ENCODE results near the gene CIC.

The CIC gene

DNA sequence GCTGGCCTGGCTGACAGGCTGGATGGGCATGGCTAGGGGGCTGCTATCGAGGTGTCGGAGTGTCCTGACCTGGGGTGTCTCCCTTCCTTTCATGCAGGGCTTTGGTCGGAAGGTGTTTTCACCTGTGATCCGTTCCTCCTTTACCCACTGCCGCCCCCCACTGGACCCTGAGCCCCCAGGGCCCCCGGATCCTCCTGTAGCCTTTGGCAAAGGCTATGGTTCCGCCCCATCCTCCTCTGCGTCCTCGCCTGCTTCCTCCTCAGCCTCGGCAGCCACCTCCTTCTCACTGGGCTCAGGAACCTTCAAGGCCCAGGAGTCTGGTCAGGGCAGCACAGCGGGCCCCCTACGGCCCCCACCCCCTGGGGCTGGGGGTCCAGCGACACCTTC lies 21.1 kb downstream of the CIC start:
- no peak for FAIRE-seq

DNA sequence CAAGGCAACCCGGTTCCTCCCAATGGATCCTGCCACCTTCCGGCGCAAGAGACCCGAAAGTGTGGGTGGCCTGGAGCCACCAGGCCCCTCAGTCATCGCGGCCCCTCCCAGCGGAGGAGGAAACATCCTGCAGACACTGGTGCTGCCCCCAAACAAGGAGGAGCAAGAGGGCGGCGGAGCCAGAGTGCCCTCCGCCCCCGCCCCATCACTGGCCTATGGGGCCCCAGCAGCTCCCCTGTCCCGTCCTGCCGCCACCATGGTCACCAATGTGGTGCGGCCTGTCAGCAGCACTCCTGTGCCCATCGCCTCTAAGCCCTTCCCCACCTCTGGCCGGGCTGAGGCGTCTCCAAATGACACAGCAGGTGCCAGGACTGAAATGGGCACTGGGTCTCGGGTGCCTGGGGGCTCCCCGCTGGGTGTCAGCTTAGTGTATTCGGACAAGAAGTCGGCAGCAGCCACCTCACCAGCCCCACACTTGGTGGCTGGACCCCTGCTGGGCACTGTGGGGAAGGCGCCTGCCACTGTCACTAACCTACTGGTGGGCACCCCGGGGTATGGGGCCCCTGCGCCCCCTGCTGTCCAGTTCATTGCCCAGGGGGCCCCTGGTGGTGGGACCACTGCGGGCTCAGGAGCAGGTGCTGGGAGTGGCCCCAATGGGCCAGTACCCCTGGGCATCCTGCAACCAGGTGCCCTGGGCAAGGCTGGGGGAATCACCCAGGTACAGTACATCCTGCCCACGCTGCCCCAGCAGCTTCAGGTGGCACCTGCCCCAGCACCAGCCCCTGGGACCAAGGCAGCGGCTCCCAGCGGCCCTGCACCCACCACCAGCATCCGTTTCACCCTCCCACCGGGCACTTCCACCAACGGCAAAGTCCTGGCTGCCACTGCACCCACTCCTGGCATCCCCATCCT lies 21.7 kb downstream of the CIC start:
- FAIRE-seq: no peak

DNA sequence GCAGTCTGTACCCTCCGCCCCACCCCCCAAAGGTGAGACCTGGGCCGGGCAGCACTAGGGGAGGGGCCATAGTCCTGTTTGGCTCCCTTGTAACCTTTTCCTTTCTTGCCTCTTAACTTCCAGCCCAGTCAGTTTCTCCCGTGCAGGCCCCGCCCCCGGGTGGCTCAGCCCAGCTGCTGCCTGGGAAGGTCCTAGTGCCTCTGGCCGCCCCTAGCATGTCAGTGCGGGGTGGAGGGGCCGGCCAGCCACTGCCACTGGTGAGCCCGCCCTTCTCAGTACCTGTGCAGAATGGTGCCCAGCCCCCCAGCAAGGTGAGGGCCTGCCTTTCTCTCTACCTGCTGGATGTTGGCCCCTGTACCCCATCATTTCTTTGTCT lies 22.4 kb downstream of the CIC start:
- FAIRE-seq: no peak

GRCh38 chr19:42292042-42292960 lies 23.2 kb downstream of the CIC start:
- FAIRE-seq: no peak

DNA sequence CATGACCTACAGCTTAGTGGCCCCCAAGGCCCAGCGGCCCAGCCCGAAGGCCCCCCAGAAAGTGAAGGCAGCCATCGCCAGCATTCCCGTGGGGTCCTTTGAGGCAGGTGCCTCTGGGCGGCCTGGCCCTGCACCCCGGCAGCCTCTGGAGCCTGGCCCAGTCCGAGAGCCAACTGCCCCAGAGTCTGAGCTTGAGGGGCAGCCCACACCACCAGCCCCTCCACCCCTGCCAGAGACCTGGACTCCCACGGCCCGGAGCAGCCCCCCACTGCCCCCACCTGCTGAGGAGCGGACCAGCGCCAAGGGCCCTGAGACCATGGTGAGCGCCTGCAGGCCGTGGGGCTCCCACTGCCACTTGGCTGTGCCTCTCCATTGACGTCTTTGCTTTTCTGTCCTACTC lies 23.9 kb downstream of the CIC start:
- no peak for FAIRE-seq

GRCh38 chr19:42293540-42293939 lies 24.5 kb downstream of the CIC start:
- no peak for FAIRE-seq

DNA sequence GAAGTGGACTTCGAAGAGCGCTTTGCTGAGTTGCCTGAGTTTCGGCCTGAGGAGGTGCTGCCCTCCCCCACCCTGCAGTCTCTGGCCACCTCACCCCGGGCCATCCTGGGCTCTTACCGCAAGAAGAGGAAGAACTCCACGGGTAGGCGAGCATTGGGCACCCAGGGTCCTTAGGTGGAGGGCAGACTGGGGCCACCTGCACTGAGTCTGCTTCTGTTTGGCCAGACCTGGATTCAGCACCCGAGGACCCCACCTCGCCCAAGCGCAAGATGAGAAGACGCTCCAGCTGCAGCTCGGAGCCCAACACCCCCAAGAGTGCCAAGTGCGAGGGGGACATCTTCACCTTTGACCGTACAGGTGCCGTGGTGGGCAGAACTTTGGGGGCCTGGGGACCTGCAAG lies 24.9 kb downstream of the CIC start:
- no peak for FAIRE-seq

DNA sequence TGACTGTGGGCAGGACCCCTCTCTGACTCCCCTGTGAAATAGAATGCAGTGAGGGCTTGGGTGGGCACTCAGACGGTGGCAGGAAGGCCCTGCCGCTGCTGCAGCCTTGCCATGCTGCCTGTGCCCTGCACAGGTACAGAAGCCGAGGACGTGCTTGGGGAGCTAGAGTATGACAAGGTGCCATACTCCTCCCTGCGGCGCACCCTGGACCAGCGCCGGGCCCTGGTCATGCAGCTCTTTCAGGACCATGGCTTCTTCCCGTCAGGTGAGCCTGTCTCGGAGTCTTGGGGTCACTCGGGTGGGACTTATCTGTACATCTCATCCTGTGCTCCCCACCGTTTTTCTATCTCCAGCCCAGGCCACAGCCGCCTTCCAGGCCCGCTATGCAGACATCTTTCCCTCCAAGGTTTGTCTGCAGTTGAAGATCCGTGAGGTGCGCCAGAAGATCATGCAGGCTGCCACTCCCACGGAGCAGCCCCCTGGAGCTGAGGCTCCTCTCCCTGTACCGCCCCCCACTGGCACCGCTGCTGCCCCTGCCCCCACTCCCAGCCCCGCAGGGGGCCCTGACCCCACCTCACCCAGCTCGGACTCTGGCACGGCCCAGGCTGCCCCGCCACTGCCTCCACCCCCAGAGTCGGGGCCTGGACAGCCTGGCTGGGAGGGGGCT lies 25.6 kb downstream of the CIC start:
- no peak for FAIRE-seq

DNA sequence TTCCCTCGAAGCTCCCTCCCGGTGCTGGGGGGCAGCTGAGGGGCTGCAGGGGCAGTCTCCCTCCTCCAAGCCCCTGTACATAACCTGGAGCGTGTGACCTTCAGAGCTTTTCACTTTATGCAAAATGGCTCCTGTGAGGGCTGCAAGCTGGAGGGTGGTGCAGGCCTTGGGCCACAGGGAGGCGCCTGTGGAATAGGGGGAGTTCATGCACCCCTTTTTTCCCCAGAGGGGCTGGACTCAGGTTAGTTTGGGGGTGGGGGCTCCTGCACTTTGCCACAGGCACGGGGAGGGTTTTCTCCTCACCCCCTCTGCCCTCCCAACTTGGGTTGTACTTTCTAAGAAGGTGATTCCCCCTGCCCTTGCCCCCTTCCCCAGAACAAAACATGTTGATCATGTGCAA lies 26.3 kb downstream of the CIC start:
- FAIRE-seq: no peak

DNA sequence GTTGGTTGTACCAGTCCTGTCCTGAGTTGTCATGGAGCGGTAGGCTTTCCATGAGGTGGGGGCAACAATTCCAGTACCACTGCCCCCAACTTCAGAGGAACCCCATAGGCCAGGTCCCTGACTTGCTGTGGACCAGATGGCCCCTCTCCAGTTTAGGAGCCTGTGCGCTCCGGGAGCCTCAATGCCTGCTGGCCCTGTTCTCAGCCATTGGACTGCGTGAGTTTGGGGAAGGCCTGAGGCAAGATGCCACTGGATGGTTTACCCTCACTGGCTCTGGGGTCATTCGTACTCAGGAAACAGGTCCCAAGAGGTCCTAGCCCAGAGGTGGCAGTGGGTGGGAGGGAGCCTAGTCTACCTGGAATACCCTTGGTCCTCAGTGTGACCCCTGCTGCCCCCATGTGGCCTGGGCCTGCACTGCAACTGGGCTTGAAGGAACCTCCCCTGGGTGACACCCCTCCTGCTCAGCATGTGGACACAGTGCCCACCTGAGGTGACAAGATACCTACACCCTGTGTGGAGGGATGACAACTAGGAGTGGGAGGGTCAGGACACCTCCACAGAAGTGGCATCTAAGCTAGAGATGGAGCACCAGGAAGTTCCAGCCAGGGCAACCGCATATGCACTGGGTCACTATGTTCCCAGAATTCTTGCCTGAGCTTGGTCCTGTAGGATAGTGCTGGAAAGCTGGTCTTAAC lies 26.9 kb downstream of the CIC start:
- FAIRE-seq: no peak

DNA sequence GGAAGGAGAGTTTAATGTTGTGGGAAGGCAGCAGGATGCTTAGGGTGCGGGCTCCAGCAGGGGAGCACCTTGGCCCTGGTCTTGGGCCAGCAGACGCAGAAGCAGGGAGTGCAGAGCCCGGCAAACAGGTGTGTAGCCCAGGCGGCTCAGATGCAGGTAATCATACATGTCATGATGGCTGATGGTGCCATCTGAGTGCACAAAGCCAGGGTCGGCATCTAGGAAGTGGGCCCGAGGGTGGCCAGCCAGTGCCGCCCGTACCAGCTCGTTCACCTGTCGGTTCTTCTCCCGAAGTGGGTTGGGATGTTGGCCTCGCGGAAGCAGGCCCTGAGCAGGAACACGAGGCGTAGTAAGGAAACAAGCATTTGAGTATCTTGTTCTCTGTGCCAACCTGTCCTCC lies 28.0 kb downstream of the CIC start:
- no peak for FAIRE-seq

DNA sequence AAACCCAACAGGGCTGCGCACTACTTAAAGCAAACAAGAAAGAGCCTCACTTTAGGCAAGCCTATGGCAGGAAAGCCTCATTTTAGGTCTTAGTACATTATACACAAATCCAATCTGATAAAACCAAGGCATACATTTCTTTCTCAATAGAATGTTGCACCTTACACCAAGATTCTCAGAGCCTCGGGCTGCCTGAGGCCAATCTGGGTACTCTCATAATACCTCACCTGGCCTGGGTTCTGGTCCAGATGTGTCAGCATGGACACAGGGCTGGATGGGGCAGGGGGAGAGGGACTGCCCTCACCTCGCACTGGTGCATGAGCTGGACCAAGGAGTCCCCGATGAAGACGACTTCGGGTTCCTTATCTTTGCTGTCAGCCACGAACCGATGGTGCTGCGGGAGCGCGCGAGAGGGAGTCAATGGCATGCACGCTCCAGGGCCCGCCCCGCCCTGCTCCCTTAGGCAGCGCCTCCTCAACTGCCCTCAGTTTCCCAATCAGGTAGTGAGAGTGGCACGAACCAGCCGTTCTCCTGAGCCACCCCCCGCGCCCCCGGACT lies 32.7 kb downstream of the CIC start, which contains the start of gene PRR19:
TSS of gene PRR19 (plus strand) at position 487 of the 558 bp plus-strand sequence. CDS start 7,453 bp downstream, outside the sequence.
- no peak for FAIRE-seq

DNA sequence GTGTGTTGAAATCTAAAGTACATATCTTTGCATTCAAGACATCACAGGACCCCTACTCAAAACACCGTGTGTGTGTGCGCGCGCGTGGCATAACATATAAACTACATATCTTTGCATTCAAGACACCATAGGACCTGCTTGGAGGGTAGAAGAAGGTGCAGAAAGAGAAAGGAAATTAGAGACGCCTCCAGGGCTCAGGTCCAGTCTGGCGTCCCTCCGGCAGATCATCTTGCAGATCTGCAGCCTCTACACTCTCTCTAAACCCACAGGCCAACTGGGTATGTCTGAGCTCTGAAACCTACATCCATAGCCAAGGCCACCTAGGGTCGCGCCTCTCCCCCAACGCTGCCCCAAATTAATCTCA lies 34.0 kb downstream of the CIC start:
- no peak for FAIRE-seq

- no peak for FAIRE-seq
Measured at GRCh38 chr19:42303876-42304275, 34.8 kb downstream of the CIC start.

GRCh38 chr19:42306646-42307045 lies 37.6 kb downstream of the CIC start:
- no peak for FAIRE-seq

DNA sequence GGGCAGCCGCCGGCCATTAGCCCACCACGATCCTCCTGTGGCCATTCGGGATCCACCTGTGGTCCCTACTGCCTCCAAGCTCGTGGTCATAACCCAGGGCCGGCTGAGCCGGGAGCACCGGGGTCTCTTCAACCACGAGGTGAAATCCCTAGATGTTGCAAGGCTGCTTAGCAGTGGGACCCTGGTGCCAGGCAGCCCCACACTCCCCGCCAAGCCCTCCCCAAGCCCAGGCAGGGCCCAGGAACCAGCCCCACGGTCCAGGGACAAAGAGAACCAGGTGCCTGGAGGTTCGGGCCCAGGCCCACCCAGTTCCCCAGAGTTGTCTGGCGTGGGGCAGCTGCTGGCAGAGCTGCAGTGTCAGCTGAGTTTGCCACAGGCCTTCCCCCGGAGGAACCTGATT lies 40.6 kb downstream of the CIC start:
- FAIRE-seq: no peak

- no peak for FAIRE-seq
Measured at GRCh38 chr19:42311657-42312056, 42.6 kb downstream of the CIC start.

DNA sequence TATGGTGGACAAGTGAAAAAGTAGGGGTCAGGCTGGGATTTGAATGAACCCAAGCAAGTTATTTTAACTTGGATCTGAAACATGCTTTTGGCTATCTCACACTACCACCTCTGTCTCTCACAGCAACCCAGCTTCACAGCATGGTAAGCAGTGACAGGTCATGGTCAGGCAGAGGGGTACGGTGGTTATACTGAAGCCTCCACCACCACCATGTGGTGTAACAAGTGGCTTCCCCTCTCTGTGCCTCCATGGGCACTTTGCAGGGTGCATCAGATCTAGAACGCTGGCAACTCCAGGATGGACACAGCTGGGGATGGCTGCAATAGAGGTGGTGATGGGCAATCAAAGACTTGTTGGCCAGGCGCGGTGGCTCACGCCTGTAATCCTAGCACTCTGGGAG lies 43.3 kb downstream of the CIC start:
- FAIRE-seq: no peak

DNA sequence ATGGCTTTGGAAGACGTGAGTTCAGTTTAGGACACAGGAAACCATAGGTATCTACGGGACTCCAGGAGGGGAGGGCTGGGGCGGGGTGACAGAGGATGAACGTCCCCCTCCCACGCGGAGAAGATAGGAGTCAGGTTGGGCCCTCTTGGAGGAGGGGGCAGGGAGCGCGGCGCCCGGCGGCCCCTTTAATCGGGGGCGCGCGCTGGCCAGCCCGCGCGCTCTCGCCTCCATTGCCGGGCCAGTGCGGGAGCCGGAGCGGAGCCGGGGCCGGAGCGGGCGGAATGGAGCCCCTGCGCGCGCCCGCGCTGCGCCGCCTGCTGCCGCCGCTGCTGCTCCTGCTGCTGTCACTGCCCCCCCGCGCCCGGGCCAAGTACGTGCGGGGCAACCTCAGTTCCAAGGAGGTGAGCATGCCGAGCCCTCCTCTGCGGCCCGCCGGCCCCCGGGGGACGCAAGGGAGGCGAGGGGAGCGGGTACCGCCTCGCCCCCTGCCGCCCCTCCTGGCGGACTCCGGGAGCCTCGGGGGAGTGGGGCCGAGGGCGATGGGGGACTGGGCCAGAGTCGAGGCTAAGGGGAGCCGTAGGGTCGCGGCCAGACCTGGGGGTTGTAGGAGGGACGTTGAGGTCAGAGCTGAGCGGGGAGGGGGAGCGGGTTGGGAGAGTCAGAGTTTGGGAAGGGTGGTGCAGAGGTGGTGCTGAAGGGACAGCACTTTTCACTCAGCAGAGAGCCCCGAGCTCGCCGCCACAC lies 44.2 kb downstream of the CIC start, which contains the start of gene TMEM145:
TSS of gene TMEM145 (plus strand) at position 214 of the 744 bp plus-strand sequence. CDS start at position 282, 68 bp downstream.
- no peak for FAIRE-seq

DNA sequence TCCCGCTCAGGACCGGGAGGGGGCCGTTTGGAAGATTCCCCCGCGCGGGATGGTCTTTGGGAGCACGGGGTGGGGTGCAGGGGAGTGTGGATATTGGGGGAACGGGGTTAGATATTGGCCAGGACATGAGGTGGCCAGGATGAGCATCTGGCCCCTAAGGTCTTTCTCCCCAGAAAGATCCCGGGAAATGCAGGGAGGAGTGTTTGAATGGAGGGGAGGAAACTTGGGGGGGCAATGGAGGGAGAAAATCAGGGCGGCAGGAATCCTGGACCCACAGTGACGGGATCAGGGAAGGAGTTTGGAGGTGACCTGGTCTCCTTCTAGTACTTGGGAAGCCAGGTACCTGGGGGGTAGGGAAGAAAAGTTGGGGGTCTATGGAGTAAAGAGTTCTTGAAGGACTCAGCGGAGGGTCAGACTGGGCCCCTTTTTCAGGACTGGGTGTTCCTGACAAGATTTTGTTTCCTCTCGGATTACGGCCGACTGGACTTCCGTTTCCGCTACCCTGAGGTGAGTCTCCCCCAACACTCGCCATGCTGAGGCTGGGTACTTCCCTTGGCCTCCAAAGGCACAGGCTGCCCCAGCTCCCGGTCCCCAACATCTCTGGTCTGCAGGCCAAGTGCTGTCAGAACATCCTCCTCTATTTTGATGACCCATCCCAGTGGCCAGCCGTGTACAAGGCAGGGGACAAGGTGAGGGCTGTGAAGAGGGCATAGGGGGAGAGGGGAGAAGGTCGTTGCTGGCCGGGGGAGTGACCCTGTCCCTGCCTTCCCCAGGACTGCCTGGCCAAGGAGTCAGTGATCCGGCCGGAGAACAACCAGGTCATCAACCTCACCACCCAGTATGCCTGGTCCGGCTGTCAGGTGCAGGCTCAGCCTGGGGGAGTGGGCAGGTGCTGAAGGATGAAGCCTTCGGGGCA lies 45.0 kb downstream of the CIC start:
- no peak for FAIRE-seq

Data from TTC549 (cell line).